Ectodermal cell (in vitro differentiated cells): Measurements from ENCODE around the gene KLHDC4.

Experiments used
- H3K27ac ChIP-seq: 2 replicates; pipeline ENCODE4 v1.7.0; 2013; ENCODE audit warnings: mild to moderate bottlenecking, low read depth, low read length; ENCODE audit not compliant: insufficient read depth, poor library complexity, severe bottlenecking
- H3K27me3 ChIP-seq: 2 replicates; pipeline ENCODE4 v1.7.0; 2013; ENCODE audit warnings: mild to moderate bottlenecking, low read length; ENCODE audit not compliant: insufficient read depth, control insufficient read depth, poor library complexity, severe bottlenecking
- H3K36me3 ChIP-seq: one replicate; pipeline ENCODE4 v1.7.0; 2013; ENCODE audit warnings: low read length; ENCODE audit not compliant: control insufficient read depth, insufficient read depth
- H3K4me1 ChIP-seq: one replicate; pipeline ENCODE4 v1.7.0; 2013; ENCODE audit warnings: low read length; ENCODE audit not compliant: control insufficient read depth, insufficient read depth
- H3K4me3 ChIP-seq: 2 replicates; pipeline ENCODE4 v1.7.0; 2013; ENCODE audit warnings: low read depth, low read length, control low read depth; ENCODE audit not compliant: insufficient read depth
- H3K9me3 ChIP-seq: 2 replicates; pipeline ENCODE4 v1.7.0; 2013; ENCODE audit warnings: mild to moderate bottlenecking, low read length, moderate library complexity; ENCODE audit not compliant: control insufficient read depth
- WGBS, 2 experiments: methylation state at CpG; one replicate each; pipeline ENCODE4 v1.1.7; 2013; ENCODE audit warnings: missing lambda C conversion rate in 2 of 2; 5-methylcytosine and 5-hydroxymethylcytosine counted together

The KLHDC4 gene

DNA sequence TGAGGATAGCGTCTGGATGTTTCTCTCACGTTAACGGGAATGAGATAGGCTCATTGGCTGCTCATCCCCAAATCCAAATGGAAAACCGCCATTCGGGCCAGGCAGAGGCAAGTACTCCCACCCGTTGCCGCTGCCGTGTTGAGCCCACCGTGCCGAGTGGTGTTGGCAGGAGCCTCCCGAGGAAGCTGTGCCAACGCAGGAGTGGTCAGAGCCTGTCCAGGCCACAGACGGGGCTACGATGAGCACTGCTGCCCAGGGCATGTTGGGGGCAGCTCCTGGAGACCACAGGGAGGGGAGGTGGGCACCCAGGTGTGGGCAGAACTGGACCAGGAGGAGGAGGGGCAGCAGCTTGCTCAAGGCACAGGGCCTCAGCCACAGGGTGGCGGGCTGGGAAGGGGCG is 72.0 kb downstream of the KLHDC4 start:
- no peaks in the 10 kb centered on the region for H3K27me3 ChIP-seq
- WGBS, 2 experiments = 97% methylated on average over 16 of the region's 16 CpGs
- no peak overlapping the region for H3K4me3 ChIP-seq
- no peaks in the 10 kb centered on the region for H3K9me3 ChIP-seq
- no peaks in the 10 kb centered on the region for H3K4me1 ChIP-seq
- no peak overlapping the region for H3K27ac ChIP-seq
- no peaks in the 10 kb centered on the region for H3K36me3 ChIP-seq

DNA sequence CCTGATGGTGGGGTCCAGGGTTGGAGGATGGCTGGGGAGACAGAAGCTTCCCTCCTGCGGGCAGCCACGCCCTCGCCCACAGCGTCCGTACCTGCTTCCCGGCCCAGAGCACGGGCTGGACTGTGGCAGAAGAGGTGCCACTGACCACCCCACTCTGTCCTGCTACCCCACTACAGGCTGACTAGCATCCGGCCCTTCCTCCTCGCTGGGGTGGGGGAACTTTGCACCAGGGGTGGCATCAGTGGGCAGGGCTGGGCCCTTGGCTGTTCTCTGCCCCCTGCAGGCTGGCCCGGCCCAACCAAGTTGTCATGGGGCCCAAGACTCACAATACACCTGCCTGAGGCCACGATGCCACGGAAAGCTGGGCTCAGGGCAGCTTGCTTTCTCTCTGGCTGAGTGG is 73.0 kb downstream of the KLHDC4 start:
- Histone ChIP-seq H3K4me1 (no peaks in the 10 kb centered on the region), H3K27ac (no peak overlapping the region), H3K27me3 (no peaks in the 10 kb centered on the region), H3K4me3 (no peak overlapping the region), H3K36me3 (no peaks in the 10 kb centered on the region), H3K9me3 (no peaks in the 10 kb centered on the region)
- 92 to 93% methylated on average over 12 of the region's 12 CpGs for WGBS, 2 experiments

- Histone ChIP-seq H3K36me3 (no peaks in the 10 kb centered on the region), H3K9me3 (no peaks in the 10 kb centered on the region), H3K27me3 (no peaks in the 10 kb centered on the region), H3K4me1 (no peaks in the 10 kb centered on the region), H3K4me3 (no peak overlapping the region), H3K27ac (no peak overlapping the region)
- WGBS, 2 experiments = 93 to 95% methylated on average over 7 of the region's 7 CpGs
Measured at GRCh38 chr16:87692176-87692575, 73.6 kb downstream of the KLHDC4 start.

- Histone ChIP-seq H3K27ac (no peak overlapping the region), H3K9me3 (no peaks in the 10 kb centered on the region), H3K4me3 (no peak overlapping the region), H3K4me1 (no peaks in the 10 kb centered on the region), H3K36me3 (no peaks in the 10 kb centered on the region), H3K27me3 (no peaks in the 10 kb centered on the region)
- 90 to 93% methylated on average over 14 of the region's 14 CpGs for WGBS, 2 experiments
Measured at GRCh38 chr16:87691686-87692079, 74.1 kb downstream of the KLHDC4 start.

DNA sequence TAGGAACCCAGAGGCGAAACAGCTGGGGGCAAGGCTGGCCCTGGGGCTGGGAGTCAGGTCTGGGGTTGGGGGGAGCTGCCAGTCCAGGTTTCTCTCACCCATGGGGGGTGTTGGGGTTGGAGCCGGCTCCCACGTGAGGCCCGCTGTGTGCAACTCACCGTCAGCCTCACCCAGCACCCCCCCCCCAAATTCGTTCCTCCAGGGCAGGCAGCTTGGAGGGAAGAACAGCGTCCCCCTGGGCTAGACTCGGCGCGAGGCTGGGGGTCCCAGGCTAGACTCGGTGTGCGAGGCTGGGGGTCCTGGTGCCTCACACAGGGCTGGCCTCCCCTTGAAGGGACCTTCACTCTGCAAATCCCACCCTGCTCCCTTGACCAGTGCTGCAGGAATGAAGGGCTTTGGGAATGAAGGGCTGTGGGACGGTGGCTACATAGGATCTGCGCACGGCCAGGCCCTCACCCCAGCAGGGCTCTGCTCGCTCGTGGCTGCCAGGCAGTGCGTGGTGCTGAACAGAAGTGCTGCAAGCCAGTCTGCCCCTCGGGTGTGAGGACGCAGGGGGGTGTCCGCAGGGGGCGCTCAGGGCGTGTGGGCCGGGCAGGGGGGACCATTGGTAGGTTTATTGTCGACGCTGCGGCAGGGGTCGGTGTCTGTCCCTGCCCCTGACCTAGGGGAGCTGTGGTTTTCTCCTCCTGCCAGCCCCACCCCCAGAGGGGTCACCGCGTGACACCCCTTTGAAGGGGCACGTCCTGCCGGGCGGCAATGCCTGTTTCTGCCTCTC is 74.7 kb downstream of the KLHDC4 start:
- H3K9me3 ChIP-seq = no peaks in the 10 kb centered on the region

DNA sequence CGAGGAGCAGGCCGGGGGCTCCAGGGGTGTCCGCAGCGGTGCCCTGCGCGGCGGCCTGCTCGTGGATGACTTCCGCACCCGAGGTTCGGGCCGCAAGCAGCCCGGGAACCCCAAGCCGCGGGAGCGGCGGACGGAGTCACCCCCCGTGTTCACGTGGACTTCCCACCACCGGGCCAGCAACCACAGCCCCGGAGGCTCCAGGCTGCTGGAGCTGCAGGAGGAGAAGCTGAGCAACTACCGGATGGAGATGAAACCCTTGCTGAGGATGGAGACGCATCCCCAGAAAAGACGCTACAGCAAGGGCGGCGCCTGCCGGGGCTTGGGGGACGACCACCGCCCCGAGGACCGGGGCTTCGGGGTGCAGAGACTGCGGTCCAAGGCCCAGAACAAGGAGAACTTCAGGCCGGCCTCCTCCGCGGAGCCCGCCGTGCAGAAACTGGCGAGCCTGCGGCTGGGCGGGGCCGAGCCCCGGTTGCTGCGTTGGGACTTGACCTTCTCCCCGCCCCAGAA is 75.8 kb downstream of the KLHDC4 start:
- H3K4me1 ChIP-seq = no peaks in the 10 kb centered on the region
- 96% methylated on average over 46 of the region's 46 CpGs for WGBS, 2 experiments
- no peak overlapping the region for H3K27ac ChIP-seq
- H3K36me3 ChIP-seq = no peaks in the 10 kb centered on the region
- no peaks in the 10 kb centered on the region for H3K9me3 ChIP-seq
- no peaks in the 10 kb centered on the region for H3K27me3 ChIP-seq
- no peak overlapping the region for H3K4me3 ChIP-seq

More for the DNA sequence above, 74.7 kb downstream of the KLHDC4 start:
- Histone ChIP-seq H3K27me3 (no peaks in the 10 kb centered on the region), H3K27ac (no peak overlapping the region), H3K36me3 (no peaks in the 10 kb centered on the region), H3K4me1 (no peaks in the 10 kb centered on the region), H3K4me3 (no peak overlapping the region)
- WGBS, 2 experiments = 88 to 89% methylated on average over 33 of the region's 33 CpGs

GRCh38 chr16:87688876-87689815 is 76.6 kb downstream of the KLHDC4 start:
- H3K4me1 ChIP-seq = no peaks in the 10 kb centered on the region
- H3K4me3 ChIP-seq = no peak overlapping the region
- H3K27ac ChIP-seq = no peak overlapping the region
- no peaks in the 10 kb centered on the region for H3K27me3 ChIP-seq
- H3K36me3 ChIP-seq = no peaks in the 10 kb centered on the region
- no peaks in the 10 kb centered on the region for H3K9me3 ChIP-seq
- WGBS, 2 experiments = 94 to 95% methylated on average over 45 of the region's 45 CpGs

DNA sequence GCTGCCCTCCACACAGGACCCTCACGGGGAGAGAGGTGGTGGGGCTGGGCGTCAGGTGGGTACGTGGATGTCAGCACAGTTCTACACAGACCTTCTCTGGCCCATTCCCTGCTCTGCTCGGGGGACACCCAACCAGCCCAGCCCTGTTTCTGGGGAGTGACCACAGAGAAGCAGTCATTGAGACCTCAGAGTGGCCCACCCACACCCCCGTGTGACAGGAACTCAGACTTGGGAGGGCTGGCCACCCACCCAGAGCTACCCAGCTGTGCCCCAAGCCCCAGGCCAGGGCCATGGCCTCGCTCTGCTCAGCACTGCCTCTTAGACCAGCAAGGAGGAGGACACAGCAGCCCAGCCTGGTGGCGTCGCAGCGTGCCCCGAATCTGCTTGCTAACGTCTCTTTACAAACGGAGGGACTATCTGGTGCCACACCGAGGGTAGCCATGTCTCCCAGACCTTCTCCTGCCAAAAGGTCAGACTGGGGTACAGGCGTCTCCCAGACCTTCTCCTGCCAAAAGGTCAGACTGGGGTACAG is 77.7 kb downstream of the KLHDC4 start:
- no peaks in the 10 kb centered on the region for H3K9me3 ChIP-seq
- H3K27ac ChIP-seq = no peak overlapping the region
- 90 to 92% methylated on average over 14 of the region's 14 CpGs for WGBS, 2 experiments
- H3K4me3 ChIP-seq = no peak overlapping the region
- no peaks in the 10 kb centered on the region for H3K4me1 ChIP-seq
- H3K36me3 ChIP-seq = no peaks in the 10 kb centered on the region
- no peaks in the 10 kb centered on the region for H3K27me3 ChIP-seq

DNA sequence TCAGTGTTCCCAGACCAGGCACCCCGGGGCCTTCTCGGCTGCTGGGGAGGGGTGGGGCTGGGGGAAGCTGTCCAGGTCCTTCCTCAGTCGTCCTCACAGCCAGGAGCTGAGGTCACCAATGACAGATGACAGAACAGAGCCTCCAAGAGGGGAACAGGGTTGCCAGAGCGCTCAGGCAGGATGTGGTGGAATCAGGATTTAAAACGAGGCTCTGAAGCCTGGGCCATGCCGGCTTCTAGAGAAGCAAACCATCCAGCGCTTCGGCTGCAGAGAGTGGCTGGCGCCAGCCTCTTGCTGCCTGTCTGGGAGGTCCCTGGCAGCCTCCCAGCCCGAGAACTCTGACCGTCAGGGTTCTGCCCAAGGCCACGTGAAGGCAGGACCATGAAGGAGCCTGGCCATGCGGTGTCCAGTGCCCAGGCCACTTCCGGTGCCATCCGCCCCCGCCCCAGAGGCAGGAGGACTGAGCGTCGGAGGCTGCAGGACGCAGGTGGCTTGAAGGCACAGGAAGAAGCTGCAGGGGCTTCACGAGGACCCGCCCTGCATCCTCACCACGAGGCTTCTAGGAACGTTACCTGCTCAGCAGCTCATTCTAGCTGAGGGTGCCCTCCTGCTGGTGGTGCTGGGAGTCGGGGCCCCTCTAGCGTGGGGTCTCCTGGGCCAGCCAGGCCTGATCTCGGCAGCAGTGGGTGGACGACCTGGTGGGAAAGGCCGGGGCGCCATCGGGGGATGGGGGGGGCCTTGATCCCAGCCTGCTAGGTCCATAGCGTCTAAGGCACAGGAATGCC is 78.5 kb downstream of the KLHDC4 start:
- WGBS, 2 experiments = 93 to 94% methylated on average over 31 of the region's 31 CpGs
- Histone ChIP-seq H3K9me3 (no peaks in the 10 kb centered on the region), H3K4me3 (no peak overlapping the region), H3K27ac (no peak overlapping the region), H3K36me3 (no peaks in the 10 kb centered on the region), H3K4me1 (no peaks in the 10 kb centered on the region), H3K27me3 (no peaks in the 10 kb centered on the region)
